ENCODE data around the gene LRFN4. TPM values are rescaled to one million over a fixed set of nuclear protein-coding genes. Genes with fewer than 3 reads are reported as not detected.

Gene LRFN4
- total and polyA plus RNA-seq, 2 of the 13 experiments (the other 11 are each of a cell fraction or from before 2014, with no cell fraction given) = 1.3 to 6.8 TPM

DNA sequence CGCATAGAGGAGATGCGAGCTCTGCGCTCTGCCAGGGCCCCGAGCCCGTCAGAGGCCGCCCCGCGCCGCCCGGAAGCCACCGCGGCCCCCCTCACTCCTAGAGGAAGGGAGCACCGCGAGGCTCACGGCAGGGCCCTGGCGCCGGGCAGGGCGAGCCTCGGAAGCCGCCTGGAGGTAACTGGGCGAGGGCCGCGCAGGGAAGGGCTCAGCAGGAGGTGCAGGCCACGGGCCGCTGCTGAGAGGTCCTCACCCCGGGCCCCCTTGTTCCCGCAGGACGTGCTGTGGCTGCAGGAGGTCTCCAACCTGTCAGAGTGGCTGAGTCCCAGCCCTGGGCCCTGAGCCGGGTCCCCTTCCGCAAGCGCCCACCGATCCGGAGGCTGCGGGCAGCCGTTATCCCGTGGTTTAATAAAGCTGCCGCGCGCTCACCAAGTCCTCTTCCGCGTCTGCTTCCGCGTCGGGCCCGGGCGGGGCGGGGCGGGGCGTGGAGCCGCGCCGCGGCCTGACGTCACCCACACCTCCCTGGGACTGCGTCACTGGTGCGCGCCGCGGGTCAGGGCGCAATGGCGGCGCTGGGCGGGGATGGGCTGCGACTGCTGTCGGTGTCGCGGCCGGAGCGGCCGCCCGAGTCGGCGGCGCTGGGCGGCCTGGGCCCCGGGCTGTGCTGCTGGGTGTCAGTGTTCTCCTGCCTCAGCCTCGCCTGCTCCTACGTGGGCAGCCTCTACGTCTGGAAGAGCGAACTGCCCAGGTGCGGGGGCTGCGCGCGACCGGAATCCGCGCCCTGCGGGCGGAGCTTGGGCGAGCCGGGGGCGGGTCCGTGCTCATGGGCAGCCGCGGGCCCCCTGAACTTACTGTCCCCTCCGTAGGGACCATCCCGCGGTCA, 13.7 kb upstream of the LRFN4 start, which contains the start of gene RCE1 (continued):
- TF ChIP-seq, protein P1, sequence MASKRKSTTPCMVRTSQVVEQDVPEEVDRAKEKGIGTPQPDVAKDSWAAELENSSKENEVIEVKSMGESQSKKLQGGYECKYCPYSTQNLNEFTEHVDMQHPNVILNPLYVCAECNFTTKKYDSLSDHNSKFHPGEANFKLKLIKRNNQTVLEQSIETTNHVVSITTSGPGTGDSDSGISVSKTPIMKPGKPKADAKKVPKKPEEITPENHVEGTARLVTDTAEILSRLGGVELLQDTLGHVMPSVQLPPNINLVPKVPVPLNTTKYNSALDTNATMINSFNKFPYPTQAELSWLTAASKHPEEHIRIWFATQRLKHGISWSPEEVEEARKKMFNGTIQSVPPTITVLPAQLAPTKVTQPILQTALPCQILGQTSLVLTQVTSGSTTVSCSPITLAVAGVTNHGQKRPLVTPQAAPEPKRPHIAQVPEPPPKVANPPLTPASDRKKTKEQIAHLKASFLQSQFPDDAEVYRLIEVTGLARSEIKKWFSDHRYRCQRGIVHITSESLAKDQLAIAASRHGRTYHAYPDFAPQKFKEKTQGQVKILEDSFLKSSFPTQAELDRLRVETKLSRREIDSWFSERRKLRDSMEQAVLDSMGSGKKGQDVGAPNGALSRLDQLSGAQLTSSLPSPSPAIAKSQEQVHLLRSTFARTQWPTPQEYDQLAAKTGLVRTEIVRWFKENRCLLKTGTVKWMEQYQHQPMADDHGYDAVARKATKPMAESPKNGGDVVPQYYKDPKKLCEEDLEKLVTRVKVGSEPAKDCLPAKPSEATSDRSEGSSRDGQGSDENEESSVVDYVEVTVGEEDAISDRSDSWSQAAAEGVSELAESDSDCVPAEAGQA (IDR thresholded peaks at IDR 0.05; ENCODE audit: low read depth) = peak; percentile 97
- TF ChIP-seq, protein P1 (CRISPR knock-in tag; IDR thresholded peaks at IDR 0.05; ENCODE audit: borderline replicate concordance) = 0 out of 2 replicates have a peak, but pooled peaks have one; percentile 4
- TF ChIP-seq GFI1 (CRISPR knock-in tag; IDR thresholded peaks at IDR 0.05; ENCODE audit: borderline replicate concordance) (peak; percentile 75; the same call in 1 of the 2 replicates), ZNF20 (CRISPR knock-in tag; IDR thresholded peaks at IDR 0.05) (no peak), CCDC6 (CRISPR knock-in tag; IDR thresholded peaks at IDR 0.05) (peak; percentile 73), NFYB (CRISPR knock-in tag; IDR thresholded peaks at IDR 0.05) (no peak), CENPX (CRISPR knock-in tag; IDR thresholded peaks at IDR 0.05) (no peak), MATR3 (CRISPR knock-in tag; IDR thresholded peaks at IDR 0.05) (no peak), ARNT (IDR thresholded peaks at IDR 0.05) (no peak), KLF15 (CRISPR knock-in tag; IDR thresholded peaks at IDR 0.05; ENCODE audit: borderline replicate concordance) (no peak), ZNF160 (CRISPR knock-in tag; IDR thresholded peaks at IDR 0.05) (no peak), PRDM15 (CRISPR knock-in tag; IDR thresholded peaks at IDR 0.05) (no peak), ZNF572 (CRISPR knock-in tag; IDR thresholded peaks at IDR 0.05) (no peak), HOXA7 (CRISPR knock-in tag; IDR thresholded peaks at IDR 0.05) (no peak), ZNF761 (CRISPR knock-in tag; conservative IDR thresholded peaks at IDR 0.05) (no peak), EHMT2 (IDR thresholded peaks at IDR 0.05; ENCODE audit: borderline replicate concordance, low read depth, low read length) (no peak), RFXAP (CRISPR knock-in tag; IDR thresholded peaks at IDR 0.05; ENCODE audit: borderline replicate concordance) (peak; percentile 74), SRY (CRISPR knock-in tag; IDR thresholded peaks at IDR 0.05) (peak; percentile 60), SRSF9 (IDR thresholded peaks at IDR 0.05; ENCODE audit: borderline replicate concordance, insufficient read depth, low read depth, low read length, poor library complexity, severe bottlenecking) (no peak)
